Measurements from ENCODE around the gene SNAI3. TPM values are rescaled to one million over a fixed set of nuclear protein-coding genes. Genes with fewer than 3 reads are reported as not detected.

Gene SNAI3
- polyA plus RNA-seq, 1 experiment: 0.04 TPM

DNA sequence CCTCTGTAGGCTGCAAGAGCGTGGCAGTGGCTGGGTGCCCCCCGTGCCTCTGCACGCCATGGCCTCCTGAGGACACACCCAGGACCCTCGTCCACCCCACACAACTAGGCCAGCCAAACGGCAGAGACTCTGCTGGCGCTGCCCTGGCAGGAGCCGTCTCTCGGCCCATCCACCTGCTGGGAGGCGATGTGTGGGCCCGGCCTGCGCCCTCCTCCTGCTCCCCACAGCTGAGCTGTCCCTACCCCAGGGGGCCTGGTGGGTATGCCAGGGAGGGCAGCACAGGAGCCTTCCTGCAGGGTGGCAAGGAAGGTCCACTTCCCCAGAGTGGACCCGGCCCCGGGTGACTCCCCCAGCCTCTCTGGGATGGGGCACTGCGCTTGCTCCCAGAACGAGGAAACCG lies 12.9 kb upstream of the SNAI3 start:
- Histone ChIP-seq H3K27ac (ENCODE audit: low read depth, low read length) (no peak overlapping the region), H3K9me3 (ENCODE audit: control insufficient read depth, insufficient read depth, low read length) (no peaks in the 10 kb centered on the region), H3K27me3 (ENCODE audit: control insufficient read depth, insufficient read depth, low read length) (no peaks in the 10 kb centered on the region), H3K4me3 (ENCODE audit: low read depth, low read length) (no peak overlapping the region)
- no peak for DNase-seq (ENCODE audit: low read depth, low spot score)
- TF ChIP-seq, protein P1, sequence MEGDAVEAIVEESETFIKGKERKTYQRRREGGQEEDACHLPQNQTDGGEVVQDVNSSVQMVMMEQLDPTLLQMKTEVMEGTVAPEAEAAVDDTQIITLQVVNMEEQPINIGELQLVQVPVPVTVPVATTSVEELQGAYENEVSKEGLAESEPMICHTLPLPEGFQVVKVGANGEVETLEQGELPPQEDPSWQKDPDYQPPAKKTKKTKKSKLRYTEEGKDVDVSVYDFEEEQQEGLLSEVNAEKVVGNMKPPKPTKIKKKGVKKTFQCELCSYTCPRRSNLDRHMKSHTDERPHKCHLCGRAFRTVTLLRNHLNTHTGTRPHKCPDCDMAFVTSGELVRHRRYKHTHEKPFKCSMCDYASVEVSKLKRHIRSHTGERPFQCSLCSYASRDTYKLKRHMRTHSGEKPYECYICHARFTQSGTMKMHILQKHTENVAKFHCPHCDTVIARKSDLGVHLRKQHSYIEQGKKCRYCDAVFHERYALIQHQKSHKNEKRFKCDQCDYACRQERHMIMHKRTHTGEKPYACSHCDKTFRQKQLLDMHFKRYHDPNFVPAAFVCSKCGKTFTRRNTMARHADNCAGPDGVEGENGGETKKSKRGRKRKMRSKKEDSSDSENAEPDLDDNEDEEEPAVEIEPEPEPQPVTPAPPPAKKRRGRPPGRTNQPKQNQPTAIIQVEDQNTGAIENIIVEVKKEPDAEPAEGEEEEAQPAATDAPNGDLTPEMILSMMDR (IDR thresholded peaks at IDR 0.05; ENCODE audit: low read depth, low read length): no peak
- ChIA-PET CTCF (no interaction called here), POLR2A (no interaction called here)

DNA sequence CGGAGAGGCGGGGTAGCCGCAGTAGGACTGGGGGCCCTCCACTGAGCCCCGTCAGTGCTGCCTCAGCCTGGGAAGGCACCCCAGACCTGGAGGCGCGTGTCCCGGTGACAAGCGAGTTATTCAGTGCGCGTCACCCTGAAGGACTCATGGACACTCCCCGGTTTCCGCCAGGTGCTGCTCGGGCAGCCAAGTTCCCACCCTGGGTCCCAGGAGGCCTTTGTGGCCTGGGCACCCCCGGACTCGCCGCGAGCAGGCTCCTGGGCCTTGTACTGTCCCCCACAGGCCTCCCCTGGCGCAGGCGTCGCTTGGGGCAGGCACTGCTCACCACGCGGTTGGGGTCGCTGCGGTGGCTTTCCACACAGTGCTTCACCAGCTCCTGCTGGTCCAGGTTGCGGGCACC lies 12.3 kb upstream of the SNAI3 start:
- no peak for DNase-seq (ENCODE audit: low read depth, low spot score)
- Histone ChIP-seq H3K27me3 (ENCODE audit: control insufficient read depth, insufficient read depth, low read length) (no peaks in the 10 kb centered on the region), H3K4me3 (ENCODE audit: low read depth, low read length) (no peak overlapping the region), H3K9me3 (ENCODE audit: control insufficient read depth, insufficient read depth, low read length) (no peaks in the 10 kb centered on the region), H3K27ac (ENCODE audit: low read depth, low read length) (no peak overlapping the region)
- CTCF ChIA-PET: no interaction called here
- POLR2A ChIA-PET: no interaction called here
- TF ChIP-seq, protein P1 (IDR thresholded peaks at IDR 0.05; ENCODE audit: low read depth, low read length): no peak

DNA sequence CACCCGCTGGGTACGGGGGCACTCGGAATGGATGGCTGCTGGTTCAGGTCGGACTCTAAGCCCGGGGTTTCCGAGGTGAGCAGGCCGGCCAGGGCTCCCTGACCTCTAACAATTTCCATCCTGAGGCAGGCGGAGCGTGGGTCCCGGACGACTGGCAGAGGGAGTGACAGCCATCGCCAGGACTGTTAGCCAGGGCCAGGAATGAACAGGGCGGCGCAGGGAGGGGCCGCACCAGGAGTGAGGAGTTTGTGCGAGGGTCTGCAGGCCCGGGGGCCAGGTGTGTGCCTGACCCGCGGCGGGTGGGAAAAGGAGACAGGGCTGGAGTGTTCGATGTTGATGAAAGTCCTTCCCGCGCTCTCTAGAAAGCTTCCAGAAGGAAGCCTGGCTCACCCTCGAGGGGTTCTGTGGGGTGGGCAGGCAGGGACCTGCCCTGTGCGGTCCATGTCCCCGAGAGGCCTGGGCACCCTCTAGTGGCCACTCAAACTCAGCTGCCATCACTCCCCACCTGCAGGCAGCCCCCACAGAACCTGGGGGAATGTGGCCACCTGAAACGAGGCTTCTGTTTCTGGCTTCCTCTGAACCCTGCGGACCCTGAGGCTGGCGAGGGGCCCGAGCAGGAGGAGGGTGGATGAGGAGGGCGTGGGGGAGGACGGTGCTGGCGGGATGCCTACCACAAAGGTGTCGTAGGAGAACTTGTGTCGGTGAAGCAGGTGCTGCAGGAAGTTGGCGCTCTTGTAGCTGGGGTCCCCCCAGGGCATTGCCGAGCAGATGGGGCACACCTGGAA lies 11.7 kb upstream of the SNAI3 start:
- ChIA-PET CTCF (no interaction called here), POLR2A (no interaction called here)
- Histone ChIP-seq H3K27me3 (ENCODE audit: control insufficient read depth, insufficient read depth, low read length) (no peaks in the 10 kb centered on the region), H3K27ac (ENCODE audit: low read depth, low read length) (no peak overlapping the region), H3K4me3 (ENCODE audit: low read depth, low read length) (no peak overlapping the region), H3K9me3 (ENCODE audit: control insufficient read depth, insufficient read depth, low read length) (no peaks in the 10 kb centered on the region)
- TF ChIP-seq, protein P1 (IDR thresholded peaks at IDR 0.05; ENCODE audit: low read depth, low read length): peak; percentile 31; the same call in 1 of the 2 replicates
- no peak for DNase-seq (ENCODE audit: low read depth, low spot score)

DNA sequence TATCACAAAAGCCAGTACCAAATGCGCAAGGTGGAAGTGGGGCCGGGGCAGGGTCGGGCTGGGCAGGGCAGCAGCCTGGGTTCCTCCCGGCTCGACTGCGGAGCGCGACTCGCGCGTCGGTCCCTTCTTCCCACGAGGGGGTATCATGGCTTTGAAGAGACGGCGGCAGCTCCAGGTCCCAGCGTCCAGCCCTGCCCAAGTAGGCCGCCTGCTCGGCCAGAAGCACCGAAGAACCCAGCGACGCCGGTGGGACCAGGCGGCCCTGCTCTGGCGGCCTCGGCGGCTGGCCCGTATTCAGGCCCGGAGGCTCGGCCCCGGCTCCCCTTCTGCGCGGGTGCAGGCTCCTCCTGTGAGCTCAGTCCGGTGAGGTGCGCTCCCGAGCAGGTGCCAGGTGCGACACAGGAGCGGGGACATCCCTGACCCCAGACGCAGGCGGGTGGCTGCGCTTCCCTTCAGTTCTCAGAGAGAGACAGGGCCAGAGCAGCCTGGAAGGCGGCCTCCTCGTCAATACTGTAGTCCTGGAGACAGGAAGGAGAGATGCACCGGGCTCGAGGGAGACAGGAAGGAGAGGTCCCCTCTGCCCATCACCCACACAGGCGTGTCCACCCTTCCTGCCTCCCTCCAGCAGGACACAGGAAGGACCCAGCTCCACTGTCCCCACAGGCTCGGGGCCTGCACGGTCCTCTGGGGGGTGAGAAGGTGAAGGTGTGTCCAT lies 11.0 kb upstream of the SNAI3 start:
- DNase-seq (ENCODE audit: low read depth, low spot score): no peak
- H3K27ac ChIP-seq (ENCODE audit: low read depth, low read length): no peak overlapping the region
- POLR2A ChIA-PET: no interaction called here
- no peaks in the 10 kb centered on the region for H3K9me3 ChIP-seq (ENCODE audit: control insufficient read depth, insufficient read depth, low read length)
- TF ChIP-seq, protein P1 (IDR thresholded peaks at IDR 0.05; ENCODE audit: low read depth, low read length): no peak
- H3K27me3 ChIP-seq (ENCODE audit: control insufficient read depth, insufficient read depth, low read length): no peaks in the 10 kb centered on the region
- no peak overlapping the region for H3K4me3 ChIP-seq (ENCODE audit: low read depth, low read length)
- CTCF ChIA-PET: no interaction called here

DNA sequence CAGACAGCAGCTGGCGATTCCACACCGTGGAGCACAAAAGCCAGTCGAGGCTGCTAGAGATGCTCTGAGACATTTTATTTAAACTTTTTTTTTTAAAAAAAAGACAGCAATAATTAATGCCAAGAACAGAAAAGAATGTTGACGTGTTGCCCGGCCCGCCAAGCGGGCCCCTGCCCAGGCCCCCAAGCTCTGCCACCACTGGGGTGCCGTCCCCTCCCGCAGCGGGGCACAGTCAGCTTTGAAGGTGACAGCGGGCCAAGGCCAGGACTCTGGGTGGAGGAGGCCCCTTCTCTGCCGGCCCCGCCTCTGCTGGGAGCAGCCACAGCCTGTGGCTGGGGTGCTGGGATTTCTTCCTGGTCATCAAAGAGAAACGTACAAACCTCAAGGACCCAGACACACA lies 10.1 kb upstream of the SNAI3 start:
- ChIA-PET POLR2A (no interaction called here), CTCF (no interaction called here)
- no peak for DNase-seq (ENCODE audit: low read depth, low spot score)
- Histone ChIP-seq H3K4me3 (ENCODE audit: low read depth, low read length) (no peak overlapping the region), H3K27me3 (ENCODE audit: control insufficient read depth, insufficient read depth, low read length) (peaks cover 1% of the 10 kb centered on the region), H3K9me3 (ENCODE audit: control insufficient read depth, insufficient read depth, low read length) (no peaks in the 10 kb centered on the region), H3K27ac (ENCODE audit: low read depth, low read length) (no peak overlapping the region)
- TF ChIP-seq, protein P1 (IDR thresholded peaks at IDR 0.05; ENCODE audit: low read depth, low read length): no peak
